Sigmoid colon (tissue), 7 donors: Measurements from ENCODE around the gene PDGFRB. TPM values are rescaled to one million over a fixed set of nuclear protein-coding genes. Genes with fewer than 3 reads are reported as not detected.

Experiments
- DNase-seq: peaks from one replicate; pipeline ENCODE4 v3.0.0-alpha.2; 2019
- H3K27ac ChIP-seq, 4 donors: fragments of 200-600 bp; sonication (generic); one replicate each; pipeline ENCODE4 v1.5.1; 2016 to 2019; ENCODE audit warnings: mild to moderate bottlenecking in 1 of 4
- H3K27me3 ChIP-seq, 3 donors: fragments of 200-600 bp; sonication (generic); one replicate each; pipeline ENCODE4 v1.5.1; 2019; ENCODE audit warnings: mild to moderate bottlenecking in 1 of 3
- H3K36me3 ChIP-seq, 4 donors: fragments of 200-600 bp; sonication (generic); one replicate each; pipeline ENCODE4 v1.5.1; 2016 to 2019
- H3K4me1 ChIP-seq, 4 donors: fragments of 200-600 bp; sonication (generic); one replicate each; pipeline ENCODE4 v1.5.1; 2017 to 2019
- H3K4me3 ChIP-seq, 4 donors: fragments of 200-600 bp; sonication (generic); one replicate each; pipeline ENCODE4 v1.5.1; 2017 to 2019; ENCODE audit warnings: mild to moderate bottlenecking in 2 of 4, moderate library complexity in 1 of 4
- H3K9me3 ChIP-seq, 4 donors: fragments of 200-600 bp in 3 of 4; sonication (generic) in 3 of 4; one replicate each; pipeline versions ENCODE4 v1.5.1 to v1.6.1; 2013 to 2019
- CTCF ChIP-seq, 4 experiments: fragments of 450-650 bp in 3 of 4; fragments of 200-600 bp in 1 of 4; IDR thresholded peaks; one replicate each; pipeline ENCODE4 v1.5.1; 2016 to 2019; ENCODE audit warnings: antibody characterized with exemption in 4 of 4, mild to moderate bottlenecking in 3 of 4, moderate library complexity in 2 of 4
- EP300 ChIP-seq, 4 donors: sonication (generic); formaldehyde crosslinking; IDR thresholded peaks; one replicate each; pipeline ENCODE4 v1.6.1; 2017; ENCODE audit warnings: antibody characterized with exemption in 4 of 4
- POLR2A ChIP-seq, 2 donors: fragments of 450-650 bp; IDR thresholded peaks; one replicate each; pipeline ENCODE4 v1.6.1; 2016; ENCODE audit warnings: antibody characterized with exemption in 2 of 2, mild to moderate bottlenecking in 2 of 2, moderate library complexity in 2 of 2
- POLR2AphosphoS5 ChIP-seq, 4 donors: sonication (generic); formaldehyde crosslinking; IDR thresholded peaks; one replicate each; pipeline ENCODE4 v1.6.1; 2017; ENCODE audit warnings: antibody characterized with exemption in 4 of 4
- WGBS, 2 donors: extraction: QIAGEN DNeasy Blood & Tissue Kit; methylation state at CpG; one replicate each; pipeline ENCODE4 v1.1.7; 2013; 5-methylcytosine and 5-hydroxymethylcytosine counted together
- intact Hi-C: fragments of 100-400 bp; cut with DNase I; formaldehyde crosslinking; loops from one replicate; pipeline ENCODE4 v1.15.1; 2023
- polyA plus RNA-seq, 3 donors: library from polyadenylated mRNA; stranded (reverse); fragments of 200-250 nt; gene quantifications; one replicate each; pipeline ENCODE4 v1.2.3, GENCODE V29; 2013
- total RNA-seq, 4 donors: library from RNA; depleted of rRNA; stranded (reverse); fragments of >200 nt; gene quantifications; one replicate each; pipeline ENCODE4 v1.1.0, GENCODE V29; 2016
- donor health status: healthy with polysubstance abuse.
- donor health status: Bipolar disorder and iron deficiency.
- donor health status: healthy.

Gene PDGFRB
- total and polyA plus RNA-seq, 7 donors: 3.9 to 104 (median 54.9) TPM

GRCh38 chr5:150181027-150181426 lies 25.4 kb upstream of the PDGFRB start:
- no peaks in the 10 kb centered on the region for H3K9me3 ChIP-seq
- 9 to 56% methylated on average over 5 of the region's 5 CpGs for WGBS, 2 donors
- peak overlapping the region; percentile 35 to 71 (median 60) for H3K27ac ChIP-seq
- TF ChIP-seq POLR2A (IDR thresholded peaks at IDR 0.05) (no peak), EP300 (IDR thresholded peaks at IDR 0.05) (no peak), CTCF (IDR thresholded peaks at IDR 0.05) (no peak), POLR2AphosphoS5 (IDR thresholded peaks at IDR 0.05) (no peak)
- no peak overlapping the region for H3K4me3 ChIP-seq
- no peaks in the 10 kb centered on the region for H3K27me3 ChIP-seq
- intact Hi-C loops: no loop called here
- H3K36me3 ChIP-seq: no peaks in the 10 kb centered on the region
- no peak for DNase-seq
- H3K4me1 ChIP-seq: peaks cover 0 to 13% (median 6%) of the 10 kb centered on the region in 4 donors

GRCh38 chr5:150180241-150181026 lies 24.8 kb upstream of the PDGFRB start:
- peak overlapping the region; percentile 53 to 71 (median 62) for H3K27ac ChIP-seq
- peaks cover 0 to 13% (median 6%) of the 10 kb centered on the region in 4 donors for H3K4me1 ChIP-seq
- H3K36me3 ChIP-seq: no peaks in the 10 kb centered on the region
- no peaks in the 10 kb centered on the region for H3K27me3 ChIP-seq
- DNase-seq: peak; percentile 84
- 21 to 49% methylated on average over 18 of the region's 18 CpGs for WGBS, 2 donors
- intact Hi-C loops: no loop called here
- TF ChIP-seq POLR2AphosphoS5 (IDR thresholded peaks at IDR 0.05) (peak in 2 of 4 donors; percentile 7 to 34), EP300 (IDR thresholded peaks at IDR 0.05) (no peak)
- no peak overlapping the region for H3K4me3 ChIP-seq
- H3K9me3 ChIP-seq: no peaks in the 10 kb centered on the region

GRCh38 chr5:150179019-150179620 lies 23.5 kb upstream of the PDGFRB start:
- TF ChIP-seq POLR2A (IDR thresholded peaks at IDR 0.05): no peak
- no peak for TF ChIP-seq CTCF (IDR thresholded peaks at IDR 0.05)
- no peak for TF ChIP-seq POLR2AphosphoS5 (IDR thresholded peaks at IDR 0.05)
- TF ChIP-seq EP300 (IDR thresholded peaks at IDR 0.05): no peak
- no peaks in the 10 kb centered on the region for H3K36me3 ChIP-seq
- H3K4me1 ChIP-seq: peaks cover 0 to 13% (median 6%) of the 10 kb centered on the region in 4 donors
- intact Hi-C loops: no loop called here
- WGBS, 2 donors: 52 to 85% methylated on average over 7 of the region's 7 CpGs
- H3K9me3 ChIP-seq: no peaks in the 10 kb centered on the region
- H3K27ac ChIP-seq: peak overlapping the region in 2 of 4 donors; percentile 53 to 59
- no peak overlapping the region for H3K4me3 ChIP-seq
- DNase-seq: no peak
- H3K27me3 ChIP-seq: no peaks in the 10 kb centered on the region

- intact Hi-C loops: no loop called here
- peaks cover 0 to 13% (median 6%) of the 10 kb centered on the region in 4 donors for H3K4me1 ChIP-seq
- H3K4me3 ChIP-seq: no peak overlapping the region
- no peak for TF ChIP-seq POLR2AphosphoS5 (IDR thresholded peaks at IDR 0.05)
- no peak for TF ChIP-seq EP300 (IDR thresholded peaks at IDR 0.05)
- H3K9me3 ChIP-seq: no peaks in the 10 kb centered on the region
- WGBS, 2 donors: 13 to 46% methylated on average over 4 of the region's 4 CpGs
- H3K36me3 ChIP-seq: no peaks in the 10 kb centered on the region
- H3K27me3 ChIP-seq: no peaks in the 10 kb centered on the region
- H3K27ac ChIP-seq: no peak overlapping the region
- DNase-seq: no peak
These were observed 22.6 kb upstream of the PDGFRB start for GRCh38 chr5:150178262-150178661.

GRCh38 chr5:150177721-150178120 lies 22.1 kb upstream of the PDGFRB start:
- DNase-seq: no peak
- H3K9me3 ChIP-seq: no peaks in the 10 kb centered on the region
- peaks cover 0 to 13% (median 6%) of the 10 kb centered on the region in 4 donors for H3K4me1 ChIP-seq
- no peaks in the 10 kb centered on the region for H3K36me3 ChIP-seq
- 21 to 72% methylated on average over 4 of the region's 4 CpGs for WGBS, 2 donors
- intact Hi-C loops: no loop called here
- no peak overlapping the region for H3K27ac ChIP-seq
- H3K27me3 ChIP-seq: no peaks in the 10 kb centered on the region
- H3K4me3 ChIP-seq: no peak overlapping the region
- TF ChIP-seq POLR2AphosphoS5 (IDR thresholded peaks at IDR 0.05): no peak
- no peak for TF ChIP-seq CTCF (IDR thresholded peaks at IDR 0.05)
- TF ChIP-seq EP300 (IDR thresholded peaks at IDR 0.05): no peak
- TF ChIP-seq POLR2A (IDR thresholded peaks at IDR 0.05): no peak
